Astrocyte of the spinal cord (primary cell): ENCODE results near the gene RFC2.

Experiments
- DNase-seq: peaks from one replicate; pipeline ENCODE4 v3.0.0; 2011; ENCODE audit warnings: low read depth, low spot score
- H3K4me3 ChIP-seq: 2 replicates; pipeline ENCODE4 v1.5.1; 2011; ENCODE audit warnings: low read depth, mild to moderate bottlenecking, low read length, moderate library complexity
- in situ Hi-C: cut with HindIII; loops from 2 replicates; pipeline ENCODE4 v1.10.0; 2017; ENCODE audit warnings: low sequenced_read_pairs
- TF ChIP-seq, protein P1 (sequence below): IDR thresholded peaks from 2 replicates; pipeline ENCODE4 v1.5.1; 2012; ENCODE audit warnings: low read depth, mild to moderate bottlenecking, low read length, inconsistent platforms

Gene RFC2

DNA sequence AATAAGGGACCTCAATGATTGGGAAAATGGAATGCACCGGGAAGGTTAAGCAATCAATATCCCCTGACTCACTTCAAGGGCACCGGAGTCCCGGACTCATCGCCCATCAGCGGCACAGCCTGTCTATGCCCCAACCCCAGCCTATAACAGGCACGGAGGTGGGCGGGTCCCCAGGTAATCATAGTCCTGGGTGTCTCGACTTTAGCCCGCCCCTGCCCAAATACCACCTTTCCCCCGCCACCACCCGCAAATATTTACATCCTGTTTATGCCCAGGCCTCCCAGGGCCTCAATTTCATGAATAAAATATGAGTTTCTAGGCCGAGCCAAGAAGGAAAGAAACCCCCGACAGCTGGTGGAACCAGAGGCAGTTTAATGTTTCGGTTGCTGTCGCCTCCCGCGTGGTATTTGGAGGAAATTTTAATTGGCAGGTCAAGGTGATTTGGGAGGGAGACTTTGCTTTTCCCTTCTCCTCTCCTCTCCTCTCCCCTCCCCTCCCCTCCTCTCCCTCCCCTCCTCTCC lies 15.6 kb upstream of the RFC2 start:
- in situ Hi-C loops: no loop called here
- TF ChIP-seq, protein P1, sequence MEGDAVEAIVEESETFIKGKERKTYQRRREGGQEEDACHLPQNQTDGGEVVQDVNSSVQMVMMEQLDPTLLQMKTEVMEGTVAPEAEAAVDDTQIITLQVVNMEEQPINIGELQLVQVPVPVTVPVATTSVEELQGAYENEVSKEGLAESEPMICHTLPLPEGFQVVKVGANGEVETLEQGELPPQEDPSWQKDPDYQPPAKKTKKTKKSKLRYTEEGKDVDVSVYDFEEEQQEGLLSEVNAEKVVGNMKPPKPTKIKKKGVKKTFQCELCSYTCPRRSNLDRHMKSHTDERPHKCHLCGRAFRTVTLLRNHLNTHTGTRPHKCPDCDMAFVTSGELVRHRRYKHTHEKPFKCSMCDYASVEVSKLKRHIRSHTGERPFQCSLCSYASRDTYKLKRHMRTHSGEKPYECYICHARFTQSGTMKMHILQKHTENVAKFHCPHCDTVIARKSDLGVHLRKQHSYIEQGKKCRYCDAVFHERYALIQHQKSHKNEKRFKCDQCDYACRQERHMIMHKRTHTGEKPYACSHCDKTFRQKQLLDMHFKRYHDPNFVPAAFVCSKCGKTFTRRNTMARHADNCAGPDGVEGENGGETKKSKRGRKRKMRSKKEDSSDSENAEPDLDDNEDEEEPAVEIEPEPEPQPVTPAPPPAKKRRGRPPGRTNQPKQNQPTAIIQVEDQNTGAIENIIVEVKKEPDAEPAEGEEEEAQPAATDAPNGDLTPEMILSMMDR: no peak
- peak overlapping the region; percentile 49 for H3K4me3 ChIP-seq
- peak; percentile 69 for DNase-seq

DNA sequence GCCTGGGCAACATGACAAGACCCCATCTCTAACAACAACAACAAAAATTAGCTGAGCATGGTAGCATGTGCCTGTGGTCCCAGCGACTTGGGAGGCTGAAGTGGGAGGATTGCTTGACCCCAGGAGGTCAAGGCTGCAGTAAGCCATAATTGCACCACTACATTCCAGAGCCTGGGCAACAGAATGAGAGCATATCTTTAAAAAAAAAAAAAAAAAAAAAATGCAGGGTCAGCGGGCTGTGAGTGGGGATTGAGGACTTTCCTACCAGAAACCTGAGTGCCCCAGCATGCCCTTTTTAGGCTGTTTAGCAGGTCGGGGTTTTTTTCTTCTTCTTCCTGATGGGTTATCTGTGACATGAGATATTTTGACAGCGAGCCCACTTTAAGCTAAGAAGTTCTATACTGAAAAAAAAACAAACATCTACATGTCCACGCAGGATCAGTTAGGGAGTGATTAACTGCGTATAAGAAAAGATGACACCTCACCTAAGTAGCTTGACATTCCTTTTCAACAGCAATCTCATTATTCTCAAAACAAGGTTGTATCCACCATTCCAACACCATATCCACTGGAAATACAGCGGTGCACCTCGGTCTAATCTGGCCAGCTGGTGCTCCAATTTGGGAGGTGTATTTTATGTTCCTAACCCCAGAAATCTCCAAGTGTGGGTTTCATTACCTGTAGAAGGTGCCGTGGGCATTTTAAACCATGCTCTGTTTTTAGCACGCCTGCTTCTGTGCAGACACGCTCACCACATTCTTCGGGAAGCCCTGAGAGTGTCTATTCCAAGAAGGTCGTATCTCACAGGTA lies 13.8 kb upstream of the RFC2 start:
- H3K4me3 ChIP-seq: no peak overlapping the region
- TF ChIP-seq, protein P1: no peak
- DNase-seq: no peak
- in situ Hi-C loops: no loop called here

DNA sequence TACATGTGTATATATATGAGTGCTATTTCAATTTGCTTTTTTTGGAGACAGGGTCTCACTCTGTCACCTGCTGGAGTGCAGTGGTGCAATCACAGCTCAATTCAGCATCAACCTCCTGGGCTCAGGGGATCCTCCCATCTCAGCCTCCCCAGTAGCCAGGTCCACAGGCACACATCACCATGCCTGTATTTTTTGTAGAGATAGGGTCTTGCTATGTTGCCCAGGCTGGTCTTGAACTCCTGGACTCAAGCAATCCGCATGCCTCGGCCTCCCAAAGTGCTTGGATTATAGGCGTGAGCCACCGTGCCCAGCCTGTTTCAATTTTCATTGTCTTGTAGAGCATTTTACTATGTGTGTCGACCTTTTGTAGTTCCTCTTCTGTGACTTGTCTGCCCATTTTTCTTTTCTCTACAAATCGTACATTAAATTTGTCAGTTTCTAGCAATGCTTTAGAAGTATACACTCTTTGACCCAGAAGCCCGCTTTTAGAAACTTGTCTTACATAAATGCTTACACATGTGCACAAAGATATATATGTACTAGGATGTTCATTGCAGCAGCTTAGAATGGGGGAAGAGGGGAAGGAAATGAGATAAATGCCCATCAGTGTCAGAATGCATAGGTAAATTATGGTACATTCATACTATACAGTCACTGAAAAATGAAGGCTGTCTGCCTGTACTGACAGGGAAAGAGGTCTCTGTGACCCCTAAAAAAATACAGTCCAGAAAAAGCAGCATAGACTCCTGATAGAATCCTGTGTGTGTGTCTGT lies 12.2 kb upstream of the RFC2 start:
- DNase-seq: no peak
- TF ChIP-seq, protein P1: no peak
- in situ Hi-C loops: no loop called here
- no peak overlapping the region for H3K4me3 ChIP-seq

DNA sequence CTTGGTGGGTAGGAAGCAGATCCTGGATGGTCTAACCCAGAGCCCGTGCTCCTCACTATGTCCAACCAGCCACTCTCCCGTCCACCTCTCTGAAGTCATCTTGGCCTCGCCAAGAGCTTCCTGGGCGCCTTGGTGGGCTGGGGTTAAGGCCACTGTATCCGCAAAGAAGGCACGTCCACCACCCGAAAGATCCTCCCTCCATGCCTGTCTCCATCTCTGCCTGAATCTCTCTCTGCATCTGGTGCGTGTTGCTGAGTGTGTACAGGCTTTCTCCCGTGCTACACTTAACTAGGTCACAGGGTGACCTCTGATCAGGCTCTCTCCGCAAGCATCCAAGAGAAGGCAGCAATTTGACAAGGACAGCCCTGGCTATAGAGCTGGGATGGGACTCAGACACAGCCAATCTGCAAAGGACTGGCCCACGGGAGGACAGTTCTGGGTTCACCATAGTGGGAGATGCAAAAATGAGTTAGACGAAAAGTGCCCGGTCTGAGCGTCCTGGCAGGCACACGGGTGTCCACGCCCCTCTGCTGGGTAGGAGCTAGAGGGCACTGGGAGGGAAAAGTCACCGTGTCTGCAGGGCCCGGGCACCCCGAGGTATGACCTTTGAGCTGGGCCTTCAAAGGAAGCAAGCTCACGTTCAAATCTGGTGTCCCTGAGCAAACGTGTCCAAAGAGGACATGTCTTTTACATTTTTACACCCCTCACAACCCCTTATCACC lies 9.4 kb upstream of the RFC2 start:
- in situ Hi-C loops: no loop called here
- no peak overlapping the region for H3K4me3 ChIP-seq
- TF ChIP-seq, protein P1: no peak
- DNase-seq: no peak

DNA sequence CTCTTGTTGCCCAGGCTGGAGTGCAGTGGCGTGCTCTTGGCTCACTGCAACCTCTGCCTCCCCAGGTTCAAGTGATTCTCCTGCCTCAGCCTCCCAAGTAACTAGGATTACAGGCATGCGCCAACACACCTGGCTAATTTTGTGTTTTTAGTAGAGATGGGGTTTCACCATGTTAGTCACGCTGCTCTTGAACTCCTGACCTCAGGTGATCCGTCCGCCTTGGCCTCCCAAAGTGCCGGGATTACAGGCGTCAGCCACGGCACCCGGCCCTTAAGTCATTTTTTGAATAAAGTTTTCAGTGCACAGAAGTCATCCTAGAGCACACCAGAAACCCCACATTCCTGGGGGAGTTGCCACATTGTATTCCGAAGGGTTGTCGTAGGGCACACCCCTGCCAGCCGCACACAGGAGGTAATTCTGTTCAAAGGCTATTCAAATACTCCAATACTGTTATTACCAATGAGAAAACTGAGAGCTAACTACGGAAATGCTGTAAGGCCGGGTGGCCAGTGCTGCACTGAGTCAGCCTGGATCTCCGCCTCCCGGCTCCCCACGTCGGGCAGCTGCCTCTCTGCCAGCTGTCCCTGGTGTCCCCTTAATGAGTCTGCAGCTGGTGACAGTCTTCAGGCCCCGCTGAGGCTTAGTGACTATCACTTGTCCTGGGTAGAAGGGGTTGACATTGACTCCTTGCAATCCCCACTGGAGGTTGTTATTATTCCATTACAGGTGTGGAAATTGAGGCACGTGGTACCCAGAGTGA lies 8.6 kb upstream of the RFC2 start:
- DNase-seq: no peak
- in situ Hi-C loops: no loop called here
- TF ChIP-seq, protein P1: no peak
- no peak overlapping the region for H3K4me3 ChIP-seq

DNA sequence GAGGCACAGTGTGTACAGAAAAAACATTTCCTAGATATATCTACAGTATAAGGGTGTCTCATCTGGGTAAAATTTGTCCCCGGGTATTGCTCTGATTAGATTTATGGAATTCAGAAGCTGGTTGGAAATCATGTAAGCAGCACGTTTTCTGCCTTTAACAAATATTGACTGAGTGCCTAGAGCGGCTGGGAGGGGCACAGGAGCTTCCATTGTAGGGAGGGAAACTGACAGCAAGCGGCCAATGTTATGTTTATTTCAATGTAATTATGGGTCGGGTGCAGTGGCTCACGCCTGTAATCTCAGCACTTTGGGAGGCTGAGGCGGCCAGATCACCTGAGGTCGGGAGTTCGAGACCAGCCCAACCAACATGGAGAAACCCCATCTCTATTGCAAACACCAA lies 4.4 kb upstream of the RFC2 start:
- no peak for DNase-seq
- in situ Hi-C loops: no loop called here
- TF ChIP-seq, protein P1: no peak

More for the DNA sequence above, 4.4 kb upstream of the RFC2 start:
- no peak overlapping the region for H3K4me3 ChIP-seq
